ENCODE results near the gene SLC25A11.

The SLC25A11 gene

GRCh38 chr17:4939796-4940554 lies at the start of gene SLC25A11, which contains the start of gene RNF167:
Gene SLC25A11, minus strand, starts transcription at chr17:4940046. Its CDS starts 136 bp downstream, at chr17:4939910.
Gene RNF167, plus strand, starts transcription at chr17:4940268. Its CDS starts 642 bp downstream, at chr17:4940910.
- DNase-seq (ENCODE audit: low read depth in 2 of 2, low spot score in 1 of 2): peak; percentile 79 to 91

GRCh38 chr17:4987767-4988567 lies 48.1 kb upstream of the SLC25A11 start:
- DNase-seq (ENCODE audit: low read depth in 2 of 2, low spot score in 1 of 2): no peak

- peak; percentile 72 to 78 for DNase-seq (ENCODE audit: low read depth in 2 of 2, low spot score in 1 of 2)
Measured at GRCh38 chr17:4986951-4987766, 47.3 kb upstream of the SLC25A11 start, which contains the start of gene CAMTA2. Gene CAMTA2, minus strand, starts transcription at chr17:4987675. Its CDS starts 1,453 bp downstream, at chr17:4986222.

- no peak for DNase-seq (ENCODE audit: low read depth in 2 of 2, low spot score in 1 of 2)
Measured at GRCh38 chr17:4986403-4986802, 46.6 kb upstream of the SLC25A11 start.

GRCh38 chr17:4982305-4982704 lies 42.5 kb upstream of the SLC25A11 start:
- no peak for DNase-seq (ENCODE audit: low read depth in 2 of 2, low spot score in 1 of 2)

- no peak for DNase-seq (ENCODE audit: low read depth in 2 of 2, low spot score in 1 of 2)
Measured at GRCh38 chr17:4980644-4981216, 40.9 kb upstream of the SLC25A11 start.

GRCh38 chr17:4978726-4979125 lies 38.9 kb upstream of the SLC25A11 start:
- DNase-seq (ENCODE audit: low read depth in 2 of 2, low spot score in 1 of 2): no peak

- DNase-seq (ENCODE audit: low read depth in 2 of 2, low spot score in 1 of 2): no peak
Measured at GRCh38 chr17:4974115-4974670, 34.3 kb upstream of the SLC25A11 start.

GRCh38 chr17:4973256-4974114 lies 33.6 kb upstream of the SLC25A11 start:
- DNase-seq (ENCODE audit: low read depth in 2 of 2, low spot score in 1 of 2): no peak

- DNase-seq (ENCODE audit: low read depth in 2 of 2, low spot score in 1 of 2): no peak
Measured at GRCh38 chr17:4972752-4973151, 32.9 kb upstream of the SLC25A11 start.

- DNase-seq (ENCODE audit: low read depth in 2 of 2, low spot score in 1 of 2): no peak
Measured at GRCh38 chr17:4972322-4972721, 32.5 kb upstream of the SLC25A11 start.

GRCh38 chr17:4971826-4972225 lies 32.0 kb upstream of the SLC25A11 start:
- no peak for DNase-seq (ENCODE audit: low read depth in 2 of 2, low spot score in 1 of 2)

- DNase-seq (ENCODE audit: low read depth in 2 of 2, low spot score in 1 of 2): no peak
Measured at GRCh38 chr17:4970273-4970672, 30.4 kb upstream of the SLC25A11 start.

GRCh38 chr17:4969551-4970173 lies 29.8 kb upstream of the SLC25A11 start:
- no peak for DNase-seq (ENCODE audit: low read depth in 2 of 2, low spot score in 1 of 2)

- DNase-seq (ENCODE audit: low read depth in 2 of 2, low spot score in 1 of 2): no peak
Measured at GRCh38 chr17:4969047-4969550, 29.3 kb upstream of the SLC25A11 start.

- DNase-seq (ENCODE audit: low read depth in 2 of 2, low spot score in 1 of 2): no peak
Measured at GRCh38 chr17:4968486-4969046, 28.7 kb upstream of the SLC25A11 start.

GRCh38 chr17:4967539-4968485 lies 28.0 kb upstream of the SLC25A11 start, which contains the start of gene SPAG7:
Gene SPAG7, minus strand, starts transcription at chr17:4967817. Its CDS starts 13 bp downstream, at chr17:4967804.
- peak; percentile 82 to 86 for DNase-seq (ENCODE audit: low read depth in 2 of 2, low spot score in 1 of 2)
